Adrenal gland (tissue), 12 donors: ENCODE data around the gene HOXA6. TPM values are rescaled to one million over a fixed set of nuclear protein-coding genes. Genes with fewer than 3 reads are reported as not detected.

ENCODE experiments used
- DNase-seq, 7 donors: peaks; one replicate each; pipeline ENCODE4 v3.0.0-alpha.2; 2019 to 2020
- H3K27ac ChIP-seq, 5 donors: fragments of 200-600 bp; sonication (generic) in 4 of 5; 1 replicate in 3 of 5; 2 replicates in 2 of 5; pipeline versions ENCODE4 v1.5.1 to v1.8.0; 2016 to 2020; ENCODE audit warnings: mild to moderate bottlenecking in 1 of 5
- H3K27me3 ChIP-seq: fragments of 200-600 bp; 2 replicates; pipeline ENCODE4 v1.8.0; 2021
- H3K36me3 ChIP-seq, 2 donors: fragments of 200-600 bp; replicated peaks in 1 of 2; 1 replicate in 1 of 2; 2 replicates in 1 of 2; pipeline versions ENCODE4 v1.5.1 to v1.8.0; 2018 to 2022
- H3K4me1 ChIP-seq, 2 donors: fragments of 200-600 bp; replicated peaks in 1 of 2; 1 replicate in 1 of 2; 2 replicates in 1 of 2; pipeline versions ENCODE4 v1.5.1 to v1.8.0; 2018 to 2021
- H3K4me3 ChIP-seq, 4 donors: fragments of 200-600 bp; sonication (generic) in 3 of 4; one replicate each; pipeline ENCODE4 v1.5.1; 2016 to 2018
- H3K9me3 ChIP-seq, 3 donors: fragments of 200-600 bp; sonication (generic) in 1 of 3; replicated peaks in 1 of 3; 1 replicate in 2 of 3; 2 replicates in 1 of 3; pipeline versions ENCODE4 v1.5.1 to v1.8.0; 2016 to 2021
- POLR2A ChIP-seq, 2 donors: fragments of 450-650 bp; IDR thresholded peaks; one replicate each; pipeline ENCODE4 v1.6.1; 2017; ENCODE audit warnings: antibody characterized with exemption in 2 of 2, mild to moderate bottlenecking in 2 of 2, moderate library complexity in 1 of 2
- WGBS, 4 donors: extraction: QIAGEN DNeasy Blood & Tissue Kit in 2 of 4; methylation state at CpG; one replicate each; pipeline versions ENCODE4 v1.1.5 to v1.1.7; 2013 to 2017; 5-methylcytosine and 5-hydroxymethylcytosine counted together
- intact Hi-C, 2 donors: fragments of 100-400 bp; cut with DNase I; formaldehyde crosslinking; loops; one replicate each; pipeline versions ENCODE4 v1.14.1 to v1.15.0; 2022 to 2023
- polyA plus RNA-seq, 3 donors: library from polyadenylated mRNA; stranded (reverse); fragments of 200-250 nt in 2 of 3; fragments of 350-450 nt in 1 of 3; fragmentation: Illumina TruSeq in 1 of 3; extraction: RNeasy Lipid Tissue Mini Kit (QIAGEN cat#74804) in 1 of 3; gene quantifications; one replicate each; pipeline ENCODE4 v1.2.3, GENCODE V29; 2013 to 2014
- total RNA-seq, 9 donors: library from RNA; depleted of rRNA in 4 of 9; stranded (reverse); fragments of >200 nt in 4 of 9; fragments of 120-200 nt in 1 of 9; fragmentation: NEBNext Ultra II Directional in 1 of 9; extraction: Animal tissue kit (Norgen Biotek cat#: 25700) in 1 of 9; gene quantifications; one replicate each; pipeline versions ENCODE4 v1.1.0 to v1.2.4, GENCODE V29; 2013 to 2023
- TF ChIP-seq, protein P1 (sequence below), 6 experiments: fragments of 450-650 bp in 4 of 6; fragments of 200-600 bp in 2 of 6; sonication (generic) in 1 of 6; IDR thresholded peaks; 1 replicate in 5 of 6; 2 replicates in 1 of 6; pipeline versions ENCODE4 v1.5.1 to v1.8.0; 2016 to 2021; ENCODE audit warnings: antibody characterized with exemption in 6 of 6, mild to moderate bottlenecking in 2 of 6, moderate library complexity in 1 of 6
- donor health status: healthy with polysubstance abuse.
- donor health status: Bipolar disorder and iron deficiency.
- donor health status: DM: yes; HTN: yes; CAD: no.
- donor health status: DM: no; HTN: no; CAD: no.
- donor health status: DM: no; HTN: no; CAD: no.
- donor health status: DM: yes; HTN: yes; CAD: no.

Gene HOXA6
- total and polyA plus RNA-seq, 12 donors: 1.3 to 27.2 (median 14.8) TPM

DNA sequence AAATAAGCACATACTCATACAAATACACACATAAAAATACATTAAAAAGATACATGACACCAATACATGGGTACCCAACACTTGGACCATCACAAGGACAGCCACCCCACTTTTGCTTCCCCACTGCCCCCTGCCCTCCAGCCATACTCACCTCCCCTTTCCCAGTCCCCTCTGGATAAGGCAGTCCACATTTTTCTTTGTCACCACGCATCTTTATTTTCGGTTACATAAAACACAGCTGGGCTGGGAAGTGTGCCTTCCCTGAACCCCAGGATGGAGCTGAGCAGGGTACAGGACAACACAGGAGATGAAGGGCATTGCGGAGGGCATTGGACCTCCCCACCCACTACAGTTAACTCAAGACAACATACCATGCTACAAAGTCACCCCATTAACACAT is 6.0 kb upstream of the HOXA6 start:
- no peaks in the 10 kb centered on the region for H3K27me3 ChIP-seq
- H3K27ac ChIP-seq: peak overlapping the region in 1 of 5 donors; percentile 11
- intact Hi-C loops: no loop called here
- no peaks in the 10 kb centered on the region for H3K36me3 ChIP-seq
- 93 to 94% (median 94%) methylated on average over 3 of the region's 3 CpGs for WGBS, 4 donors
- no peaks in the 10 kb centered on the region for H3K9me3 ChIP-seq
- no peak for TF ChIP-seq POLR2A (IDR thresholded peaks at IDR 0.05)
- TF ChIP-seq, protein P1, sequence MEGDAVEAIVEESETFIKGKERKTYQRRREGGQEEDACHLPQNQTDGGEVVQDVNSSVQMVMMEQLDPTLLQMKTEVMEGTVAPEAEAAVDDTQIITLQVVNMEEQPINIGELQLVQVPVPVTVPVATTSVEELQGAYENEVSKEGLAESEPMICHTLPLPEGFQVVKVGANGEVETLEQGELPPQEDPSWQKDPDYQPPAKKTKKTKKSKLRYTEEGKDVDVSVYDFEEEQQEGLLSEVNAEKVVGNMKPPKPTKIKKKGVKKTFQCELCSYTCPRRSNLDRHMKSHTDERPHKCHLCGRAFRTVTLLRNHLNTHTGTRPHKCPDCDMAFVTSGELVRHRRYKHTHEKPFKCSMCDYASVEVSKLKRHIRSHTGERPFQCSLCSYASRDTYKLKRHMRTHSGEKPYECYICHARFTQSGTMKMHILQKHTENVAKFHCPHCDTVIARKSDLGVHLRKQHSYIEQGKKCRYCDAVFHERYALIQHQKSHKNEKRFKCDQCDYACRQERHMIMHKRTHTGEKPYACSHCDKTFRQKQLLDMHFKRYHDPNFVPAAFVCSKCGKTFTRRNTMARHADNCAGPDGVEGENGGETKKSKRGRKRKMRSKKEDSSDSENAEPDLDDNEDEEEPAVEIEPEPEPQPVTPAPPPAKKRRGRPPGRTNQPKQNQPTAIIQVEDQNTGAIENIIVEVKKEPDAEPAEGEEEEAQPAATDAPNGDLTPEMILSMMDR (IDR thresholded peaks at IDR 0.05): no peak
- peaks cover 7 to 25% of the 10 kb centered on the region in 2 donors for H3K4me1 ChIP-seq
- DNase-seq: peak in 2 of 7 donors; percentile 15 to 35
- no peak overlapping the region for H3K4me3 ChIP-seq

DNA sequence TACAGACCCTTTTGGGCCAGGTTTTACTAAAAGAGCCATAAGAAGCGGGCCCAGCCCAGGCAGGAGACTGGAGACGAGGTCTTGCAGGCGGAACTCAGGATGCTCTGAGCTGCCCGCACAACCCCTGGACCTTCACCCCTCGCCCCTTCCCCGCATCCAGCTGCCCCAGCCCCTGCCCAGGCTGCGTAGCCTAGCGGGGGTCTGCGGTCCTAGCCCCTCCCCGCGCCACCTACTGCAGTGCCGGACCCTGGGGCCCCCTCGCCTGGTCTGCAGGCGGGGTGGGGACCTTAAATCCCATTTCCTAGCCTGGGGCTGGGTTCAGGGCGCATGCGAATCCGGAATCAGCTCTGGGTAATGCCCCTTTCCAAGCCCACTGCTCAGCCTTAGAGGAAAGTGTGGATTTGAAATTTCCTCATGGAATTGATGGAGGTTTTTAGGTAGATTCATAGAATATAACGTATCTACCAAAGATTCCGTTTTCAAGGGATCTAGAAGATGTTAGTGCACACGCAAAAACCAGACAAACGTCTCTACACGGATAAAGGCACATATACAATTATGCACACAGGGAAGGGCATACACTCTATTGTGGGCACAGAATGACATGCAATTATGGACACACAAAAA is 5.4 kb upstream of the HOXA6 start:
- 50 to 81% (median 67%) methylated on average over 8 to 22 of the region's 22 CpGs for WGBS, 4 donors
- Histone ChIP-seq H3K27me3 (no peaks in the 10 kb centered on the region), H3K27ac (peak overlapping the region in 3 of 5 donors; percentile 53 to 99 (median 99)), H3K4me3 (peak overlapping the region in 1 of 4 donors; percentile 63), H3K9me3 (no peaks in the 10 kb centered on the region), H3K36me3 (no peaks in the 10 kb centered on the region), H3K4me1 (peaks cover 13 to 28% of the 10 kb centered on the region in 2 donors)
- intact Hi-C loops: no loop called here
- TF ChIP-seq, protein P1 (IDR thresholded peaks at IDR 0.05): no peak
- no peak for TF ChIP-seq POLR2A (IDR thresholded peaks at IDR 0.05)
- peak in 3 of 7 donors; percentile 19 to 50 (median 24) for DNase-seq

DNA sequence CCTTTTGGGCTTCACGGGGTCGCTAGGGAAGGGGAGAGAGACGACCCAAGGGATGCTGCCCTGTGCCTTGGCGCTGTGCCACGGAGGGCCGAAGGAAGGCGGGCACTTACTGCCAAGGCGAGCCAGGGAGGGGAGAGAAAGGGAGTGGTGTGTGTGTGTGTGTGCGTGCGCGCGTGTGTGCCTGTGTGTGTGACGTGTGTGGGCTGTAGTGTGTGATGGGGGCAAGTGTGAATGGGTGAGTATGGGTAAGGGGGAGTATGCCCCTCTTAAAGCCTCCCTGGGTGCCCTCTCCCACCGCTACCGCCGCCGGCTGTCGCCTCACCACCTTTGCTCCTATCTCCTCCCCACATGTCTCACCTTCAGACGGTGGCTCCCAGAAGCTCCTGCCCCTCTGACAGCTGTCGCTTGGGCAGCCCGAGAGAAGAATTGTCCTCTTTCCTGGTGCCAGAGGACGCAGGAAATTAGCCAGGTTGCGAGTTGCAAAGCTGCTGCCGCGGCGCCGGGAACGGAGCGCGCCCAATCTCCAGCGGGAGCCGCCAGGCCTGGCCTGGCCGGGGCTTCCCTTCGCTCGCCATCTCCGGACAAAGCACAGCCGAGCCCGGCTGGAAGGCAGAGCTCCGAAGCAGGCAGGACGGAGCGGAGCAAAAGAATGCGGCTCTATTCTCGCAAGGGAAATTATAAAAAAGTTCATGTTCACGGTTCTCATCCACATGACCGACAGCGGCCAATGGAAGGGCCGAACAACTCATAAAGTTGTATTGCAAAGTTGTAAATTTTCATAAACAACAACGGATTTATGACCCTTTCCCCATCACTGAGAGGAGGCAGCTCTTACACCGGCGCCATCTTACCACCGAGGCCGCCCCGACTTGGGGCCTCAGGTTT is 4.6 kb upstream of the HOXA6 start, which contains the start of gene HOXA3:
Gene HOXA3, minus strand, starts transcription at position 653 of the 885 bp plus-strand sequence. CDS start 41,943 bp downstream, outside the sequence.
- peak in 1 of 2 donors; percentile 23 for TF ChIP-seq POLR2A (IDR thresholded peaks at IDR 0.05)
- TF ChIP-seq, protein P1 (IDR thresholded peaks at IDR 0.05): no peak
- Histone ChIP-seq H3K36me3 (no peaks in the 10 kb centered on the region), H3K4me1 (peaks cover 13 to 36% of the 10 kb centered on the region in 2 donors), H3K27ac (peak within 1 kb of the TSS in 4 of 5 donors; percentile 92 to 99 (median 96)), H3K27me3 (no peaks in the 10 kb centered on the region), H3K4me3 (peak within 1 kb of the TSS in 1 of 4 donors; percentile 63), H3K9me3 (no peaks in the 10 kb centered on the region)
- peak; percentile 9 to 60 (median 46) for DNase-seq
- intact Hi-C loops: no loop called here
- 34 to 56% (median 47%) methylated on average over 49 to 53 of the region's 53 CpGs for whole genome bisulfite sequencing, 4 donors

DNA sequence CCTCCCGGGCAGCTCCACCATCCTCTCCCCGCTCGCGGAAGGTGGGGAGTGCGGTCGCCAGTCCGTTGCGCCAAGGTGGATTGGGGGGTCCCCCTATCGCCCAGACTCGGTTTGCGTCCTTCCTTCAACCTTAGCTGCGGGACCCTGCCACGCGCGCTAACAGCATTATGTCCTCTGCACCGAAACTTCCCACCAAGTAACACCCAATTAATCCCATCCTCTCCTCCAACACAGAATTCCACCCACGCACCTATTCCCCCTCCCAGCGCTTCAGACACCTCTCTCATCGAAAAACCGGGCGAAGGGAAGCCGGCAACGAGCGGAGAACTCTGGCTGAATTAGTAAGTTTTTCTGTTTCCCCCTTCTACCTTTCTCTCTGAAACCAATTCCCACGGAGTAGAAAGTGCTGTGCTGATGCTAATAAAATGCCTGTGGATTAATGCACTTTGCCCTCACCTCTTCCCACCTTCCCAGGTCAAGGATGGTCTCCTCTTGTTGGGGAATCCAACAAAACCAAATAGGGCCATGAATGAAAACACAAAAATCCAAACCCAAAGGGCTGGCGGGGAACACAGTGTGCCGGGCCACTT is 3.9 kb upstream of the HOXA6 start:
- Histone ChIP-seq H3K36me3 (no peaks in the 10 kb centered on the region), H3K27ac (peak overlapping the region; percentile 66 to 99 (median 93)), H3K27me3 (no peaks in the 10 kb centered on the region), H3K4me1 (peaks cover 13 to 41% of the 10 kb centered on the region in 2 donors), H3K9me3 (no peaks in the 10 kb centered on the region), H3K4me3 (peak overlapping the region in 2 of 4 donors; percentile 27 to 63)
- 21 to 37% (median 36%) methylated on average over 17 to 27 of the region's 27 CpGs for WGBS, 4 donors
- peak in 1 of 7 donors; percentile 45 for DNase-seq
- TF ChIP-seq, protein P1 (IDR thresholded peaks at IDR 0.05): no peak
- no peak for TF ChIP-seq POLR2A (IDR thresholded peaks at IDR 0.05)
- intact Hi-C loops: no loop called here
